K562 (cell line): ENCODE data around the gene AIMP2. TPM values are rescaled to one million over a fixed set of nuclear protein-coding genes. Genes with fewer than 3 reads are reported as not detected.

ENCODE experiments used
- ETV6 ChIP-seq, 3 experiments: fragments of 150-350 bp in 1 of 3; sonication (generic) in 1 of 3; formaldehyde crosslinking in 1 of 3; IDR thresholded peaks; 2 replicates each; pipeline versions ENCODE4 v1.6.1 to v1.8.0; 2014 to 2022; ENCODE audit warnings: borderline replicate concordance in 2 of 3, low read depth in 2 of 3, antibody characterized with exemption in 1 of 3, low read length in 1 of 3, mild to moderate bottlenecking in 1 of 3, missing genetic modification reagents in 1 of 3
- GTF2E2 ChIP-seq: fragments of 200-800 bp; sonication (Bioruptor generic); IDR thresholded peaks from 2 replicates; pipeline ENCODE4 v1.6.1; 2016; ENCODE audit warnings: missing genetic modification characterization, missing compliant biosample characterization
- NONO ChIP-seq, 2 experiments: fragments of 200-400 bp in 1 of 2; fragments of 450-650 bp in 1 of 2; formaldehyde crosslinking in 1 of 2; IDR thresholded peaks; 2 replicates each; pipeline ENCODE4 v1.6.1; 2017; ENCODE audit warnings: low read depth in 2 of 2, mild to moderate bottlenecking in 2 of 2, moderate library complexity in 2 of 2, low read length in 1 of 2
- POLR2A ChIP-seq: fragments of 450-650 bp; conservative IDR thresholded peaks from 2 replicates; pipeline ENCODE4 v1.6.1; 2016
- RAD51 ChIP-seq: fragments of 450-650 bp; IDR thresholded peaks from 2 replicates; pipeline ENCODE4 v1.7.1; 2016; ENCODE audit warnings: low read depth, mild to moderate bottlenecking, borderline replicate concordance
- ZBTB33 ChIP-seq: sonication (generic); formaldehyde crosslinking; IDR thresholded peaks from 2 replicates; pipeline ENCODE4 v1.8.1; 2023; ENCODE audit warnings: mild to moderate bottlenecking, missing genetic modification reagents
- ZBTB43 ChIP-seq: sonication (generic); formaldehyde crosslinking; IDR thresholded peaks from 2 replicates; pipeline ENCODE4 v1.8.0; 2023; ENCODE audit warnings: mild to moderate bottlenecking, missing genetic modification reagents
- ZHX1 ChIP-seq: fragments of 150-350 bp; conservative IDR thresholded peaks from 2 replicates; pipeline ENCODE4 v1.6.1; 2014; ENCODE audit warnings: low read length
- polyA plus RNA-seq, 8 experiments: library from polyadenylated mRNA; depleted of rRNA in 4 of 8; stranded (reverse) in 5 of 8; unstranded in 3 of 8; fragments of >200 nt; fragmentation: Nextera tagmentation in 2 of 8; fragmentation: Illumina TruSeq in 1 of 8; extraction: Ambion mirVana in 2 of 8; extraction: Trizol in 1 of 8; gene quantifications; 2 replicates each; pipeline versions ENCODE4 v1.2.1 to v1.2.3, GENCODE V29; 2011 to 2014; ENCODE audit warnings: inconsistent platforms in 1 of 8, missing spikeins in 1 of 8
- total RNA-seq, 7 experiments: library from RNA; depleted of rRNA in 6 of 7; stranded (reverse); fragments of >200 nt in 6 of 7; fragmentation: Illumina TruSeq in 2 of 7; extraction: Trizol in 2 of 7; gene quantifications; 2 replicates each; pipeline versions ENCODE4 v1.2.1 to v1.2.3, GENCODE V29; 2011 to 2021; ENCODE audit warnings: low replicate concordance in 1 of 7
- TF ChIP-seq, protein P1 (sequence below): sonication (generic); formaldehyde crosslinking; IDR thresholded peaks from 2 replicates; pipeline ENCODE4 v1.8.0; 2022; ENCODE audit warnings: missing genetic modification reagents, mild to moderate bottlenecking, borderline replicate concordance
- TF ChIP-seq, protein P2 (sequence below), 3 experiments: fragments of 200-800 bp in 1 of 3; fragments of 250-450 bp in 1 of 3; fragments of 450-650 bp in 1 of 3; sonication (Bioruptor Pico) in 1 of 3; sonication (Bioruptor generic) in 1 of 3; formaldehyde crosslinking in 1 of 3; IDR thresholded peaks; 2 replicates each; pipeline versions ENCODE4 v1.6.1 to v1.8.0; 2016 to 2022; ENCODE audit warnings: mild to moderate bottlenecking in 2 of 3, missing genetic modification characterization in 2 of 3, missing compliant biosample characterization in 1 of 3, moderate library complexity in 1 of 3
- TF ChIP-seq, protein P3 (sequence below): fragments of 450-650 bp; formaldehyde crosslinking; IDR thresholded peaks from 2 replicates; pipeline ENCODE4 v1.4.0; 2020; ENCODE audit warnings: mild to moderate bottlenecking, moderate library complexity

The AIMP2 gene
- total and polyA plus RNA-seq, 9 of the 15 experiments (the other 6 are each of a cell fraction or from before 2014, with no cell fraction given) = 47.5 to 84.9 (median 63.5) TPM

DNA sequence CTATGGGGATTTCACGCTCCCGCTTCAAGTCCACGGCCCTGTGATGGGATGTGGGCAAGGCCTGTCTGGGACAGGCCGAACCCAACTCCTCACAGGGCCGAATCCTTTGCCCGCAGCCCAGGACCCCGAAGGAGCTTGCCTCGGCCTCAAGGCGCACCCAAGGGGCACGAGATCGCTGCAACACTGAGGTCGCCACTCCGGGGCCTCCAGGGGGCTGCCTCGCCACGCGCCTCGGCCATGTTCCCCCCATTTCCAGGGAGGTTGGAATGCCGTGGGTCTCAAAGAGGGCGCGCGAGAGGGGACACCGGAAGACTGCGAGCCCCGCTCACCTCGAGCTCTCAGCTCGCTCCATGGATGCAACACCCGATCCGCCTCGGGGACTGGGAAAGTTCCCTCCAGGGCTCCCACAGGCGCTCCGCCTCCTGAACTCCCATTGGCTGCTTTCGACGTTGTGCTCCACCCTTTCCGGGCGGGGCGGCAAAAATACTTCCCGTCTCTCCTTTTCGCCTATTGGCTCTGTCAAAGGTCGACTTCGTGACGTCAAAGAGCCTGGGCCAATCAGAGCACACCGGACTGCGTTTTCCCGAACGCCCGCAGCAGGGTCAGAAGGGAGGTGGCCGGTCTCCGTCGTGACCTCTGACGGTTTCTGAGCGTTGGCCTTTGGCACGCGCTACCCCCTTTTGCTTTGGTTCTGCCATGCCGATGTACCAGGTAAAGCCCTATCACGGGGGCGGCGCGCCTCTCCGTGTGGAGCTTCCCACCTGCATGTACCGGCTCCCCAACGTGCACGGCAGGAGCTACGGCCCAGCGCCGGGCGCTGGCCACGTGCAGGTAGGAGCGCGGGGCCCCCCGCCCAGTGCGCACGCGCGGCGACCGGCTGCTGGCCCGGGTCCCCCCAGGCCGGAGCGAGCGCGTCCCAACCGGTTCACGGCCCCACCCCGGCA, at the start of gene AIMP2, which contains the start of gene PMS2 (continued):
- TF ChIP-seq ETV6 (IDR thresholded peaks at IDR 0.05; ENCODE audit: borderline replicate concordance in 1 of 2, low read depth in 2 of 2, low read length in 1 of 2) (no peak), ETV6 (CRISPR knock-in tag; IDR thresholded peaks at IDR 0.05; ENCODE audit: borderline replicate concordance) (0 out of 2 replicates have a peak, but pooled peaks have one; percentile 86), ZBTB33 (0 out of 2 replicates have a peak, but pooled peaks have one; percentile 64), ZBTB43 (CRISPR knock-in tag) (0 out of 2 replicates have a peak, but pooled peaks have one; percentile 26), GTF2E2 (tag) (peak; percentile 79), POLR2A (peak; percentile 96), NONO (IDR thresholded peaks at IDR 0.05; ENCODE audit: low read depth in 2 of 2, low read length in 1 of 2) (peak in 1 of 2 experiments; percentile 88; a peak in 2 of 4 replicates), ZHX1 (no peak), RAD51 (peak; percentile 47)
- TF ChIP-seq, protein P1, sequence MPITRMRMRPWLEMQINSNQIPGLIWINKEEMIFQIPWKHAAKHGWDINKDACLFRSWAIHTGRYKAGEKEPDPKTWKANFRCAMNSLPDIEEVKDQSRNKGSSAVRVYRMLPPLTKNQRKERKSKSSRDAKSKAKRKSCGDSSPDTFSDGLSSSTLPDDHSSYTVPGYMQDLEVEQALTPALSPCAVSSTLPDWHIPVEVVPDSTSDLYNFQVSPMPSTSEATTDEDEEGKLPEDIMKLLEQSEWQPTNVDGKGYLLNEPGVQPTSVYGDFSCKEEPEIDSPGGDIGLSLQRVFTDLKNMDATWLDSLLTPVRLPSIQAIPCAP (CRISPR knock-in tag) = no peak
- TF ChIP-seq, protein P2, sequence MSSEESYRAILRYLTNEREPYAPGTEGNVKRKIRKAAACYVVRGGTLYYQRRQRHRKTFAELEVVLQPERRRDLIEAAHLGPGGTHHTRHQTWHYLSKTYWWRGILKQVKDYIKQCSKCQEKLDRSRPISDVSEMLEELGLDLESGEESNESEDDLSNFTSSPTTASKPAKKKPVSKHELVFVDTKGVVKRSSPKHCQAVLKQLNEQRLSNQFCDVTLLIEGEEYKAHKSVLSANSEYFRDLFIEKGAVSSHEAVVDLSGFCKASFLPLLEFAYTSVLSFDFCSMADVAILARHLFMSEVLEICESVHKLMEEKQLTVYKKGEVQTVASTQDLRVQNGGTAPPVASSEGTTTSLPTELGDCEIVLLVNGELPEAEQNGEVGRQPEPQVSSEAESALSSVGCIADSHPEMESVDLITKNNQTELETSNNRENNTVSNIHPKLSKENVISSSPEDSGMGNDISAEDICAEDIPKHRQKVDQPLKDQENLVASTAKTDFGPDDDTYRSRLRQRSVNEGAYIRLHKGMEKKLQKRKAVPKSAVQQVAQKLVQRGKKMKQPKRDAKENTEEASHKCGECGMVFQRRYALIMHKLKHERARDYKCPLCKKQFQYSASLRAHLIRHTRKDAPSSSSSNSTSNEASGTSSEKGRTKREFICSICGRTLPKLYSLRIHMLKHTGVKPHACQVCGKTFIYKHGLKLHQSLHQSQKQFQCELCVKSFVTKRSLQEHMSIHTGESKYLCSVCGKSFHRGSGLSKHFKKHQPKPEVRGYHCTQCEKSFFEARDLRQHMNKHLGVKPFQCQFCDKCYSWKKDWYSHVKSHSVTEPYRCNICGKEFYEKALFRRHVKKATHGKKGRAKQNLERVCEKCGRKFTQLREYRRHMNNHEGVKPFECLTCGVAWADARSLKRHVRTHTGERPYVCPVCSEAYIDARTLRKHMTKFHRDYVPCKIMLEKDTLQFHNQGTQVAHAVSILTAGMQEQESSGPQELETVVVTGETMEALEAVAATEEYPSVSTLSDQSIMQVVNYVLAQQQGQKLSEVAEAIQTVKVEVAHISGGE (CRISPR knock-in tag; IDR thresholded peaks at IDR 0.05) = peak in 1 of 3 experiments; percentile 80; a peak in 2 of 6 replicates
- TF ChIP-seq, protein P3, sequence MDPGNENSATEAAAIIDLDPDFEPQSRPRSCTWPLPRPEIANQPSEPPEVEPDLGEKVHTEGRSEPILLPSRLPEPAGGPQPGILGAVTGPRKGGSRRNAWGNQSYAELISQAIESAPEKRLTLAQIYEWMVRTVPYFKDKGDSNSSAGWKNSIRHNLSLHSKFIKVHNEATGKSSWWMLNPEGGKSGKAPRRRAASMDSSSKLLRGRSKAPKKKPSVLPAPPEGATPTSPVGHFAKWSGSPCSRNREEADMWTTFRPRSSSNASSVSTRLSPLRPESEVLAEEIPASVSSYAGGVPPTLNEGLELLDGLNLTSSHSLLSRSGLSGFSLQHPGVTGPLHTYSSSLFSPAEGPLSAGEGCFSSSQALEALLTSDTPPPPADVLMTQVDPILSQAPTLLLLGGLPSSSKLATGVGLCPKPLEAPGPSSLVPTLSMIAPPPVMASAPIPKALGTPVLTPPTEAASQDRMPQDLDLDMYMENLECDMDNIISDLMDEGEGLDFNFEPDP (CRISPR knock-in tag) = peak; percentile 83; the same call in 1 of the 2 replicates
